GOT3 (cell line): ENCODE data around the gene CCND3.
A peak's percentile ranks its signal among the peaks of the same experiment; 100 is the strongest.

Source experiments
- DNase-seq: peaks from one replicate; lab custom pipeline; 2025; ENCODE audit warnings: mixed read lengths; lab: John Stamatoyannopoulos, UW

Gene CCND3

GRCh38 chr6:41921712-41921998, 20.0 kb downstream of the CCND3 start:
- no peak for DNase-seq

- peak; percentile 73 for DNase-seq
Measured at GRCh38 chr6:41920921-41921711, 20.5 kb downstream of the CCND3 start, which contains the start of the genes BYSL and MED20. BYSL (plus strand) TSS chr6:41921499; CDS start chr6:41921563, 64 bp downstream. MED20 (minus strand) TSS chr6:41921139; CDS start chr6:41921018, 121 bp downstream.

- DNase-seq = no peak
Measured at GRCh38 chr6:41917528-41917927, 24.1 kb downstream of the CCND3 start.

- DNase-seq = no peak
Measured at GRCh38 chr6:41914869-41915530, 26.6 kb downstream of the CCND3 start.

GRCh38 chr6:41914343-41914742, 27.3 kb downstream of the CCND3 start:
- no peak for DNase-seq

GRCh38 chr6:41909727-41910126, 31.9 kb downstream of the CCND3 start:
- DNase-seq = no peak

- no peak for DNase-seq
Measured at GRCh38 chr6:41901882-41902519, 39.6 kb downstream of the CCND3 start.

- DNase-seq = no peak
Measured at GRCh38 chr6:41900861-41901260, 40.7 kb downstream of the CCND3 start.

GRCh38 chr6:41896281-41896680, 45.3 kb downstream of the CCND3 start:
- DNase-seq = no peak

GRCh38 chr6:41895300-41896233, 46.0 kb downstream of the CCND3 start, which contains the start of gene USP49:
USP49 (minus strand) TSS chr6:41895375; CDS start chr6:41806983, 88,392 bp downstream.
- DNase-seq = peak; percentile 42

GRCh38 chr6:41894366-41895299, 47.0 kb downstream of the CCND3 start:
- DNase-seq = no peak

GRCh38 chr6:41892921-41893564, 48.6 kb downstream of the CCND3 start:
- DNase-seq = no peak

GRCh38 chr6:41887331-41887751, 54.3 kb downstream of the CCND3 start:
- DNase-seq = no peak

GRCh38 chr6:41885930-41886329, 55.7 kb downstream of the CCND3 start:
- DNase-seq = no peak

- no peak for DNase-seq
Measured at GRCh38 chr6:41884957-41885356, 56.7 kb downstream of the CCND3 start.
